Chondrocyte (in vitro differentiated cells): Measurements from ENCODE around the gene SMAD6. TPM values are rescaled to one million over a fixed set of nuclear protein-coding genes. Genes with fewer than 3 reads are reported as not detected.

Source experiments
- DNase-seq: peaks from one replicate; pipeline ENCODE4 v3.0.0; 2021; ENCODE audit warnings: mixed read lengths, low spot score
- H3K27ac Mint-ChIP-seq: one replicate; pipeline ENCODE4 v1.8.0; 2021; ENCODE audit warnings: mild to moderate bottlenecking, moderate library complexity, mixed read lengths; ENCODE audit not compliant: unreplicated experiment
- H3K27me3 Mint-ChIP-seq: 2 replicates; pipeline ENCODE4 v1.8.0; 2021; ENCODE audit warnings: low read depth, mixed read lengths
- H3K36me3 Mint-ChIP-seq: 2 replicates; pipeline ENCODE4 v1.8.0; 2021; ENCODE audit warnings: low read depth, mixed read lengths
- H3K4me1 Mint-ChIP-seq: 2 replicates; pipeline ENCODE4 v1.8.0; 2021; ENCODE audit warnings: low read depth, mild to moderate bottlenecking, mixed read lengths
- H3K4me3 Mint-ChIP-seq: one replicate; pipeline ENCODE4 v1.8.0; 2021; ENCODE audit warnings: mild to moderate bottlenecking, moderate library complexity, mixed read lengths; ENCODE audit not compliant: unreplicated experiment
- H3K9me3 Mint-ChIP-seq: 2 replicates; pipeline ENCODE4 v1.8.0; 2021; ENCODE audit warnings: low read depth, mixed read lengths
- total RNA-seq: library from RNA; stranded (reverse); gene quantifications from 3 replicates; pipeline ENCODE4 v1.2.1, GENCODE V29; 2021
- TF ChIP-seq, protein P1 (sequence below): fragments of 200-600 bp; sonication (generic); IDR thresholded peaks from 2 replicates; pipeline ENCODE4 v1.5.0; 2021; ENCODE audit warnings: antibody characterized with exemption, mild to moderate bottlenecking, moderate library complexity

Gene SMAD6
- total RNA-seq, 1 donor from 2014 or later = 5.2 TPM

DNA sequence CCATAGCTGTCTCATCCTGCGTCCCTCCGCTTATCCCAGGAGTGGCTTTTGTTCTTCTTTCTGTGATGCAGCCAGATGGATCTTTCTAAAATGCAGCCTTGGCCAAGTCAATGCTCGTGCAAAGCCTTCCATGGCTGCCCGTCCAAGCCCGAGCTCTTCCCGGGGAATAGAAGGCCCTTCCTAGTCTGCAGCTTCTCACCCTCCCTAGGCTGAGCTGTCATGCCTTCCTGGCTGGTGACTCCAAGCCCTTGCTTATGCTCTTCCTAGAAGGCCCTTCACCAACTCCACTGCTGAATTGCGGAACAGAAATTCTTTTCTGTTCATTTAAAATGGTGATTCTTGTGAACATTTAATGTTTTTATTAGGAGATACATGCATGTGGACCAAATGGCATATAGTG lies 95.9 kb downstream of the SMAD6 start:
- Mint-ChIP-seq H3K4me1 (peaks cover 43% of the 10 kb centered on the region), H3K9me3 (no peaks in the 10 kb centered on the region), H3K4me3 (no peak overlapping the region), H3K27ac (peak overlapping the region; percentile 65), H3K27me3 (no peaks in the 10 kb centered on the region), H3K36me3 (no peaks in the 10 kb centered on the region)
- DNase-seq = no peak
- TF ChIP-seq, protein P1, sequence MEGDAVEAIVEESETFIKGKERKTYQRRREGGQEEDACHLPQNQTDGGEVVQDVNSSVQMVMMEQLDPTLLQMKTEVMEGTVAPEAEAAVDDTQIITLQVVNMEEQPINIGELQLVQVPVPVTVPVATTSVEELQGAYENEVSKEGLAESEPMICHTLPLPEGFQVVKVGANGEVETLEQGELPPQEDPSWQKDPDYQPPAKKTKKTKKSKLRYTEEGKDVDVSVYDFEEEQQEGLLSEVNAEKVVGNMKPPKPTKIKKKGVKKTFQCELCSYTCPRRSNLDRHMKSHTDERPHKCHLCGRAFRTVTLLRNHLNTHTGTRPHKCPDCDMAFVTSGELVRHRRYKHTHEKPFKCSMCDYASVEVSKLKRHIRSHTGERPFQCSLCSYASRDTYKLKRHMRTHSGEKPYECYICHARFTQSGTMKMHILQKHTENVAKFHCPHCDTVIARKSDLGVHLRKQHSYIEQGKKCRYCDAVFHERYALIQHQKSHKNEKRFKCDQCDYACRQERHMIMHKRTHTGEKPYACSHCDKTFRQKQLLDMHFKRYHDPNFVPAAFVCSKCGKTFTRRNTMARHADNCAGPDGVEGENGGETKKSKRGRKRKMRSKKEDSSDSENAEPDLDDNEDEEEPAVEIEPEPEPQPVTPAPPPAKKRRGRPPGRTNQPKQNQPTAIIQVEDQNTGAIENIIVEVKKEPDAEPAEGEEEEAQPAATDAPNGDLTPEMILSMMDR = no peak

DNA sequence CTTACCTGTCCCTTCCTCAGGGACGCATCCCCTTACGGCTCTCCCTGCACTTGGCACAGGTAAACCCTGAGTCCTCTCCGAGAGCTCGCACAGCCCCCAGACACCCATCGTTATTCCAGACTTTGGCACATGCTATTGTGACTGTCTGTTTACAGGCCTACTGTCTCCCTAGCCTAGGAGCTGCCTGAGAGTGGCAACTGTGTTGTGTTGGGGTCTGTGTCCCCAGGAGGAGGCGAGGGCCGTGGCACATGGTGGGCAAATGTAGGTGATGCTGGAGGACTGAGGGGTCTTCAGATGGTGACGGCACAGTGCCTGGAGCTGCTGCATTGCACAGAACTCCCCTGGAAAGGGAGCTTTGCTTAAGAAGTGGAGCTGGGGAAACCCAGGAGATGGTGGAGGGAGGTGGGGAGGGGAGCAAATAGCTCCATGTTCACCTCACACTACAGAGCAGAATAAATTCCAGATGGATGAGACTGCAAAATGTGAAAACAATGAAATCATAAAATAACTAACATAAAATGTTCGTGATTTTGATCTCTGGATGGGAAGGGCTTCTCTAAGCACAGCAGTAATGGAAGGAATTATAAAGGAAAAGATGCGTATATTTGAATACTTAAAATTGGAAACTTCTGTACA lies 96.5 kb downstream of the SMAD6 start:
- Mint-ChIP-seq H3K4me3 (no peak overlapping the region), H3K4me1 (peaks cover 49% of the 10 kb centered on the region), H3K27ac (peak overlapping the region; percentile 65), H3K27me3 (no peaks in the 10 kb centered on the region), H3K36me3 (no peaks in the 10 kb centered on the region), H3K9me3 (no peaks in the 10 kb centered on the region)
- DNase-seq = no peak
- TF ChIP-seq, protein P1 = no peak

DNA sequence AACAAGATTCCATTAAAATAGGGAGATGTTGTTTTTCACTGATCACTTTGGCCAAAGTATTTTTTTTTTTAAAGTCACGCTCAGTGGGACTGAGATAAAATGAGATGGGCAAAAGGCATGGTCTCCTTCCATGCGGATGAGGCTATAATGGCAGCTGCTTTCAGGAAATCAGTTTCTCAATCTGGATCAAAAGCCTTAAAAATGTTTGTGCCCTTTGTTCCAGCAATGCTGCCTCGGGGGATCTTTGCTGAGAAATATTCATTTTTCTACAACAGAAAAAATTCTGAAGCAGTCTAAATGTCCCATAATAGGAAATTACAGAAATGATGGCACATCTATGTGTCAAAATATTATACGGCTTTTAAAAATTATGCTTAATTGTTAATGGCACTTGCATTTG lies 97.2 kb downstream of the SMAD6 start:
- Mint-ChIP-seq H3K27me3 (no peaks in the 10 kb centered on the region), H3K9me3 (no peaks in the 10 kb centered on the region), H3K4me1 (peaks cover 54% of the 10 kb centered on the region), H3K27ac (peak overlapping the region; percentile 65), H3K36me3 (no peaks in the 10 kb centered on the region), H3K4me3 (no peak overlapping the region)
- DNase-seq = no peak
- TF ChIP-seq, protein P1 = no peak

DNA sequence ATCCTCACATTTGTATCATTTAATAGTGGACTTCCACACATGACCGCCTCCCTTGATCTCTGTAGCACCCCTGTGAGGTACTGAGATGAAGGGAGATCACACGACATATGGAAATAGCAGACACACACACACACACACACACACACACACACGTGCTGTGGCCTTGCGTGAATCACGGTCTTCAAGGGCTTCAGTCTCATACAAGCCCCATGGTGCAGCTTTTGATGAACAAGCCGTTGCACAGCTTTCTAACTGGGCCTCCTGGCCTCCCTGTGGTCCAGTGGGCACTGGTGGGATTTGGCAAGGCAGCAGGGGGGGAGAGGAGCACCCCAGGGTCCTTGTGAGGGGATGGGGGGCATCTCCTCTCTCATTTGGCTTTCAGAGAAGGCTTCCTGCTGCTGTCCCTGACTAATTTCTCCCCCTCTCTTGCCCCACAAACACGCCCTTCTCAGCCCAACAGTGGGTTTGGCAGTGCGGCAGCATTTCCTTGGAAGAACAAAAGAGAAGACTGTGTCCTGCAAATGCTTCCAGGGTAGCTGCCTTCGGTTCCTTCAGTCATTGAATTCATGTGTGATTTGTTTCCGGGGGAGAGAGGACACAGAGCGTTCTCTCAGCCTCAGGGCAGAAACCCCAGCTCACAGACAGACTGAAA lies 98.7 kb downstream of the SMAD6 start:
- peaks cover 3% of the 10 kb centered on the region for H3K9me3 Mint-ChIP-seq
- H3K36me3 Mint-ChIP-seq = no peaks in the 10 kb centered on the region
- H3K27me3 Mint-ChIP-seq = no peaks in the 10 kb centered on the region
- no peak overlapping the region for H3K4me3 Mint-ChIP-seq
- H3K4me1 Mint-ChIP-seq = peaks cover 58% of the 10 kb centered on the region
- TF ChIP-seq, protein P1 = no peak
- DNase-seq = peak; percentile 32
- peak overlapping the region; percentile 64 for H3K27ac Mint-ChIP-seq

DNA sequence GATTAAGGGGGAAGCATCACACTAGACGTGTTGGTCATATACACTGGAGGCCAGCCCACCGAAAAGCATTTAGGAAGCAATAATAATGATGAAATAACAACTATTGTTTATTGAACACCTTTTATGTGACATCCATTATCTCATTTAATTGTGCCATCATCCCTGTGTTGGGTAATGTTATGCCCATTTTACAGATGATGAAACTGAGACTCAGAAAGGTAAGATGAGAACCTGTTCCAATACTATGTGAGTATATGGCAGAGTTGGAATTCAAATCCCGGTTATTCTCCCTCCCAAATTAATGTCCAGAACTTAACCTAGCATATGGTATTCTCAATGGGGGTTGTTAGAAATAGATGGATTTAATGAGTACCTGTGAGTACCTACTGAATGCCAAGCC lies 99.2 kb downstream of the SMAD6 start:
- peaks cover 8% of the 10 kb centered on the region for H3K9me3 Mint-ChIP-seq
- H3K4me3 Mint-ChIP-seq = no peak overlapping the region
- TF ChIP-seq, protein P1 = no peak
- no peaks in the 10 kb centered on the region for H3K27me3 Mint-ChIP-seq
- H3K27ac Mint-ChIP-seq = peak overlapping the region; percentile 64
- no peaks in the 10 kb centered on the region for H3K36me3 Mint-ChIP-seq
- peaks cover 60% of the 10 kb centered on the region for H3K4me1 Mint-ChIP-seq
- no peak for DNase-seq
